Prostate gland (tissue), 2 donors: ENCODE results near the gene APOBEC3F. TPM values are rescaled to one million over a fixed set of nuclear protein-coding genes. Genes with fewer than 3 reads are reported as not detected.
"Not testable (repeated sequence)": the region's sequence is repeated elsewhere in the genome, so short reads cannot be mapped to it uniquely, and the experiment has no call there.

ENCODE experiments used
- DNase-seq: peaks from one replicate; pipeline ENCODE4 v3.0.0-alpha.2; 2019; ENCODE audit warnings: low spot score
- H3K27ac ChIP-seq, 2 donors: fragments of 200-600 bp; sonication (generic); 2 replicates each; pipeline ENCODE4 v1.5.1; 2017 to 2019
- H3K27me3 ChIP-seq: fragments of 200-600 bp; sonication (generic); replicated peaks from 2 replicates; pipeline ENCODE4 v1.5.1; 2019; ENCODE audit not compliant: insufficient read depth
- H3K36me3 ChIP-seq, 2 donors: fragments of 200-600 bp; sonication (generic); 1 replicate in 1 of 2; 2 replicates in 1 of 2; pipeline versions ENCODE4 v1.5.1 to v1.8.1; 2017 to 2019
- H3K4me1 ChIP-seq: fragments of 200-600 bp; sonication (generic); replicated peaks from 2 replicates; pipeline ENCODE4 v1.5.1; 2019
- H3K4me3 ChIP-seq, 2 donors: fragments of 200-600 bp; sonication (generic); 2 replicates each; pipeline ENCODE4 v1.5.1; 2017 to 2019
- H3K9me3 ChIP-seq: fragments of 200-600 bp; sonication (generic); 2 replicates; pipeline ENCODE4 v1.5.1; 2017
- CTCF ChIP-seq, 4 experiments: fragments of 200-600 bp in 2 of 4; fragments of 450-650 bp in 2 of 4; sonication (generic) in 2 of 4; IDR thresholded peaks; 1 replicate in 3 of 4; 2 replicates in 1 of 4; pipeline ENCODE4 v1.5.1; 2016 to 2019; ENCODE audit warnings: antibody characterized with exemption in 4 of 4, mild to moderate bottlenecking in 2 of 4, moderate library complexity in 2 of 4
- POLR2A ChIP-seq: fragments of 450-650 bp; IDR thresholded peaks from one replicate; pipeline ENCODE4 v1.6.1; 2016; ENCODE audit warnings: antibody characterized with exemption, mild to moderate bottlenecking
- POLR2AphosphoS5 ChIP-seq: sonication (generic); formaldehyde crosslinking; IDR thresholded peaks from one replicate; pipeline ENCODE4 v1.6.1; 2017; ENCODE audit warnings: antibody characterized with exemption
- WGBS: methylation state at CpG from one replicate; pipeline ENCODE4 v1.1.5; 2018; 5-methylcytosine and 5-hydroxymethylcytosine counted together
- intact Hi-C: fragments of 100-400 bp; cut with DNase I; formaldehyde crosslinking; loops from one replicate; pipeline ENCODE4 v1.14.2; 2022
- total RNA-seq, 2 donors: library from RNA; depleted of rRNA; stranded (reverse); fragments of >200 nt; gene quantifications; one replicate each; pipeline ENCODE4 v1.1.0, GENCODE V29; 2016

The APOBEC3F gene
- total RNA-seq, 2 donors from 2014 or later, result 4.4 to 28.3 TPM

GRCh38 chr22:39055658-39056057 is 15.0 kb downstream of the APOBEC3F start:
- no peak overlapping the region for H3K4me3 ChIP-seq
- no peak for TF ChIP-seq POLR2A
- no peak for TF ChIP-seq CTCF (IDR thresholded peaks at IDR 0.05)
- no peak for TF ChIP-seq POLR2AphosphoS5
- WGBS, result 94% methylated on average over 11 of the region's 11 CpGs
- no peaks in the 10 kb centered on the region for H3K36me3 ChIP-seq
- H3K9me3 ChIP-seq, result no peaks in the 10 kb centered on the region
- intact Hi-C loops, result no loop called here
- no peaks in the 10 kb centered on the region for H3K27me3 ChIP-seq
- no peak overlapping the region for H3K27ac ChIP-seq
- H3K4me1 ChIP-seq, result no peaks in the 10 kb centered on the region
- DNase-seq, result no peak

GRCh38 chr22:39061290-39061689 is 20.6 kb downstream of the APOBEC3F start:
- 67% methylated on average over 6 of the region's 6 CpGs for WGBS
- DNase-seq, H3K4me1 ChIP-seq, H3K27me3 ChIP-seq, H3K36me3 ChIP-seq, H3K4me3 ChIP-seq, H3K27ac ChIP-seq, H3K9me3 ChIP-seq, intact Hi-C loops: not testable (repeated sequence)

- H3K36me3 ChIP-seq, H3K27ac ChIP-seq, intact Hi-C loops, H3K27me3 ChIP-seq, DNase-seq, H3K4me3 ChIP-seq, H3K9me3 ChIP-seq, H3K4me1 ChIP-seq: not testable (repeated sequence)
- WGBS, result 89% methylated on average over 10 of the region's 10 CpGs
Measured at GRCh38 chr22:39061951-39062350, 21.3 kb downstream of the APOBEC3F start.

GRCh38 chr22:39063904-39064303 is 23.2 kb downstream of the APOBEC3F start:
- H3K27me3 ChIP-seq, H3K27ac ChIP-seq, H3K4me3 ChIP-seq, H3K4me1 ChIP-seq, intact Hi-C loops, H3K9me3 ChIP-seq, H3K36me3 ChIP-seq, DNase-seq: not testable (repeated sequence)
- WGBS, result 85% methylated on average over 8 of the region's 8 CpGs

GRCh38 chr22:39066442-39067276 is 26.0 kb downstream of the APOBEC3F start:
- H3K4me3 ChIP-seq, H3K36me3 ChIP-seq, H3K4me1 ChIP-seq, H3K27me3 ChIP-seq, H3K27ac ChIP-seq, H3K9me3 ChIP-seq, intact Hi-C loops, DNase-seq: not testable (repeated sequence)
- 76% methylated on average over 9 of the region's 9 CpGs for WGBS

GRCh38 chr22:39068033-39068785 is 27.5 kb downstream of the APOBEC3F start:
- H3K27ac ChIP-seq, result no peak overlapping the region

More at GRCh38 chr22:39068033-39068785, 27.5 kb downstream of the APOBEC3F start:
- Histone ChIP-seq H3K4me1 (no peaks in the 10 kb centered on the region), H3K27me3 (no peaks in the 10 kb centered on the region), H3K36me3 (no peaks in the 10 kb centered on the region), H3K9me3 (no peaks in the 10 kb centered on the region), H3K4me3 (no peak overlapping the region)
- DNase-seq, result no peak
- intact Hi-C loops, result no loop called here
- WGBS, result 48% methylated on average over 13 of the region's 13 CpGs
- no peak for TF ChIP-seq POLR2A
- no peak for TF ChIP-seq CTCF (IDR thresholded peaks at IDR 0.05)
- no peak for TF ChIP-seq POLR2AphosphoS5
